SH-SY5Y (cell line): ENCODE data around the gene CD2AP.

Source experiments
- GATA2 ChIP-seq: IDR thresholded peaks from 2 replicates; pipeline ENCODE4 v1.6.1; 2011; ENCODE audit warnings: mild to moderate bottlenecking, low read depth, low read length
- GATA3 ChIP-seq: IDR thresholded peaks from 2 replicates; pipeline ENCODE4 v1.6.1; 2011; ENCODE audit warnings: low read depth, mild to moderate bottlenecking, low read length, moderate library complexity

The CD2AP gene

DNA sequence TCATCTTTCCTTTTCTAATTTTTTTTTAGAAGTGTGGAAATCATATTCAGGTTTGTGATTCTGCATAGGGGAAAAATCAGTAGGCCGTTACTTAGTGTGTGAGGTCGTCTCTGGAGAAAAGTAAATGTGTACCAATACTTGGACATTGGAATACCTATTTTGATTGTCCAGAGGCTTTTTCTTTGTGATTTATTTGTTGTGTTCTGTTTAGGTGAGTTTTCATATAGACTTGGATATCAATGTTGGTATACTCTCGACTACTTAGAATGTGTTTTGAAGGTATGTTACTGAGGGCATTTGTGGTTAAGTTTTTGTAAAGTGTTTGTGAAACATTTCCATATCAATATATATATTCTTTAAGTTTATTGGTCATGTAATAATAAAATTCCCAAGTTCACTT is 2.3 kb downstream of the CD2AP start:
- no peak for TF ChIP-seq GATA3

- no peak for TF ChIP-seq GATA2
- no peak for TF ChIP-seq GATA3
These were observed 4.2 kb downstream of the CD2AP start for GRCh38 chr6:47481806-47482205.

DNA sequence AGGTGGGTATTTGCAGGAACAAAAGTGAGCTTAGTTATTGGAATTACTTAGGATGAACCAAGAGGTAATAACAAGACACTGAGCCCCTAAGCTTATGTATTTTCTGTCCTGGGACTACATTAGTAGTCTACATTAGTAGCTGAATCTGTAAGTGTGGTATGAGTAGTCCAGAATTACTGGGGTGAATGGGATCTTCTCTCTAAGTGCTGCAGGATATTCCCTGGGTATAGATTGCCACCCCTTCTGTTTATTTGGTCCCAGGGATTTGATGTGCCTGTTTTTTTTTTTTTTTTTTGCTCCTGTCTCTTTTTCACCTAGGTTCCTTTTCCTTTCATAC is 5.9 kb downstream of the CD2AP start:
- no peak for TF ChIP-seq GATA2
- no peak for TF ChIP-seq GATA3

DNA sequence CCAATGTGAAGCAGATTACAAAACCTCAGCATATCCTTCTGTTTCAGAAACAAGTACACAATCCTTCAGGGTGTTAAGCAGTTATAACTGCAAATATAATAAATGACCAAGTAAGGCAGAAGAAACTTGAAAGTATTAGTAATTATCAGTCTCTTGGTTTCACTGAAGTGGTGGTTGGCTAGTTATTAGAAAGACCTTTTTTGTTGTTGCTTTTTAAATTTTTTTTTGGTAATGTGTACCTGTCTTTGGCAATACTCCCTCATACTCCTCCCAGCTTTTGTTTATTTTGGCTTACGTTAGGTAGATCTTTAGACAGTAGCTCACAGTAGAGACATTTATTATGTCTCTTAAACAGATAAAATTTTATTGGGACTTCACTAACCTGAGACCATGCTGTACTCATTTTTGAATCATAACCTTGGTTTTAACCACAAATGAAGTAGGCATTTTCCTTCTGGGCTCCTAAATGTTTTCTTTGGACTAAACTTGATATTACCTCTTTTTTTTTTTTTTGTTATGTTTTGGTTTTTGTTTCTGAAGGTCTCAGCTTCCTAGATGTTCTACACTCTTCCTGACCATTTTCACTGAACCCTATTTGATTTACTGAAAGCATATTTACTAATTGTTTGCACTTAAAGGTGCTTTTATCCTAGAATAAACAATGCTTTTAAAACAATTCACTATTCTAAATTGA is 6.4 kb downstream of the CD2AP start:
- TF ChIP-seq GATA3 = no peak

GRCh38 chr6:47484616-47485015 is 7.0 kb downstream of the CD2AP start:
- no peak for TF ChIP-seq GATA2
- no peak for TF ChIP-seq GATA3

GRCh38 chr6:47485083-47485482 is 7.5 kb downstream of the CD2AP start:
- TF ChIP-seq GATA2 (no peak), GATA3 (no peak)

GRCh38 chr6:47485491-47486135 is 8.0 kb downstream of the CD2AP start:
- TF ChIP-seq GATA2 (no peak), GATA3 (no peak)

DNA sequence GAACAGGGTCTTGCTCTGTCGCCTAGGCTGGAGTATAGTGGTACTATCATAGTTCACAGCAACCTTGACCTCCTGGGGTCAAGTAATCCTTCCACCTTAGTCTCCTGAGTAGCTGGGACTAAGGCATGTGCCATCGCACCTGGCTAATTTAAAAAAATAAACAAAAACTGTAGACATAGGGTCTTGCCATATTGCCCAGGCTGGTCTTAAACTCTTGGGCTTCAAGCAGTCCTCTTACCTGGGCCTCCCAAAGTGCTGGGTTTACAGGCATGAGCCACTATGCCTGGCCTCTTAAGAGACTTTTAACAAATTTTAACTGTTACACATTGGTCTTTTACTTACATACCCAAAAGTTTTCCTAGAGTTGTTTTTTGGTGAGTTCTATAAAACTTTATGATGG is 12.4 kb downstream of the CD2AP start:
- TF ChIP-seq GATA2 (no peak), GATA3 (no peak)

DNA sequence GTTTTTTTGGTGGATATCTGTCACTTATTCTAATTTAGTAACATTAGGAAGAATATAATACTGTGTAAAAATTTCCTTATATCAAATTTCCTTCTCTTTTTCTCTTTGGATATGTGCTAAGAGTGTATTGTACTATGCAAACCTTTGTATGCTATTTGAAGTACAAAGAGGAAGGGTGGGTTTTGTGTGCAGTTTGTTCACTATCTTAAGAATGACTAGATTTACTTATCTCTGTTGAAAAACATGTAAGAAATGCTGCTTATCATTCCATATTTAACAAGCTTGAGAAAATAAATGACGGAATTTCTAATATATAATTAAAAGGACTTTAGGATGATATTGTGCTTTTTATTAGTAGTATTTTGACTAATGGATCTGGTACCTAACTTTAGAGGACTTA is 13.1 kb downstream of the CD2AP start:
- no peak for TF ChIP-seq GATA3
- TF ChIP-seq GATA2 = no peak

DNA sequence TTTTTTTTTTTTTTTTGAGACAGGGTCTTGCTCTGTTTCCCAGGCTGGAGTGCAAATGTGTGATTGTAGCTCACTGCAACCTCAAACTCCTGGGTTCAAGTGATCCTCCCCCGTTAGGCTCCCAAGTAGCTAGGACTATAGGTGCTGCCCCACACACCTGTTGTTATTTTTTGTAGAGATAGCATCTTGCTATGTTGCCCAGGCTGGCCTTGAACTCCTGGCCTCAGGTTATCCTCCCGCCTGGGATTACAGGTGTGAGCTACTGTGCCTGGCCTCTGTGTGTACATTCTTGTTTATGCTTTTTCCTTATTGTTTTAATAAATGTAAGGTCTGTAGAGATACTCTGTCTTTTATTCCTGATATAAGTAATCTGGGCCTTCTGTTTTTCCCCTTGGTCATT is 14.8 kb downstream of the CD2AP start:
- TF ChIP-seq GATA2 (no peak), GATA3 (no peak)

DNA sequence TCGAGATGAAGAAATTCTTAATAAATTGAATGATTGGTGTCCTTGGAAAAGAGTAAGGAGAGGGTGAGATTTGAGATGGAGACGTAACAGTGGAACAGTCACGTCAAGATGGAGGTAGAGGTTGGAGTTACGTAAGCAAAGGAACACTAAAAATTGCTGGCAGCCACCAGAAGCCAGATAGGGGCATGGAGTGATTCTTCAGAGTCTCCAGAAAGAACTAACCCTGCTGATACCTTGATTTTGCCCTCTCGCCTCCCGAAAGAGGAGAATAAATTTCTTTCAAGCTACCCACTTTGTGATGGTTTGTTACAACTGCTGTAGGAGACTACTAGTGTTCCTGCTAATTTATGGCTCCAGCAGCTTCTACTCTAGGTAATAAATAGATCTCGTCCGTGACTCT is 17.6 kb downstream of the CD2AP start:
- TF ChIP-seq GATA3 (no peak), GATA2 (no peak)

GRCh38 chr6:47495954-47496545 is 18.5 kb downstream of the CD2AP start:
- TF ChIP-seq GATA2 = no peak
- no peak for TF ChIP-seq GATA3

GRCh38 chr6:47496935-47497579 is 19.5 kb downstream of the CD2AP start:
- TF ChIP-seq GATA2 (no peak), GATA3 (no peak)

DNA sequence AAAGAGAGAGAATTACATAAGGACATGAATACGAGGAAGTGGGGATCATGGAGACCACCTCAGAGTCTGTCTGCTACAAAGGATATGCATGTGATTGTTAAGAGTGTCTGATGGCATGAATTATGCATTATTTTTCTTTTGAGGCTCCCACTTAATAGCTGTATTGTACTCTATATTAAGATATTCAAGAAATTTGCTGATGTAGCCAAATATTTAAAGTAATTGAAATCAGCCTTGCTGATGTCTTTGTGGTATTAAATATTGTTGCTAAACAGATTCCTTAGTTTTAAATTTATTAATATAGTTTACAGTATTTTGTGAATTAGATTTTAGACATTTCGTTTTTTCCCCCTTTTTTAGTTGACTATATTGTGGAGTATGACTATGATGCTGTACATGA is 25.3 kb downstream of the CD2AP start:
- TF ChIP-seq GATA3 (no peak), GATA2 (no peak)

DNA sequence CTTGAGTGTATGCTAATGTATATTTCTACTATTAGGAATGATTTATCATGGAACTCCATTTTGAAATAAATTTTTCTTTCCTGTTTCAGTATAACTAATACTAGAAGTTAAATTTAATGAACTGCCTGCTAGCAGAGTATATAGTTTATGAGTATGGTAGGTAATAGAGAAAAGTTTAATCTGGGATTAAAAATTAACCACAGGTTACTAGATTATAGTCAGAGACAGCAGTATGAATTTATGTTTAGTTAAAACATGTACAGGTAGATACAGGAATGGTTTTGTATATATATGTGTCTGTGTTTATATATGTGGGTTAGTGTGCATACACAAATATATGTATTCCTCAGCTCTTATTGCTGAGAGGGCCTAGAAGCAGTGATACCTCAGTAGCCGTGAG is 32.3 kb downstream of the CD2AP start:
- TF ChIP-seq GATA2 = no peak
- TF ChIP-seq GATA3 = no peak

DNA sequence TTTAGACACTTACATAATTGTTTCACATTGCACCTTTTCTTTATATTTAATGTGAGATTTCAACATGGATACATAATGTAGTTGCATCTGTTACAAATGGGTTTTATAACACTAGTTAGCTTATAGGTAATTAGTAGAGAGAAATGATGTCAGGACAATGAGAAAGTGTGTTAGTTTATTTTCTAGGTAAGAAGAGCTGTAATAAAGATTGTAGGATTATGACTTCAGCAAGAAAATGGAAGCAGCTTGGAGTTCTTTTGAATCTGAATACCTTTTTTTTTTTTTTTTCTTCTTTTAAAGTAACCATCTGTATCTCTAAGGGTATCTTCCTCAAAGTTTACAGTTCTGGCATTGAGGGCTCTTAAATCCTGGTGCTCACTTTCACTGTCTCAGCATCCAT is 35.3 kb downstream of the CD2AP start:
- TF ChIP-seq GATA2 = no peak
- no peak for TF ChIP-seq GATA3
